Activated CD4-positive, CD25-positive, alpha-beta regulatory T cell treated with anti-CD3 and anti-CD28 coated beads, Interleukin-2, amount 50 U/mL, for 72 hours (primary cell): ENCODE data around the gene RSPH3.
A peak's percentile ranks its signal among the peaks of the same experiment; 100 is the strongest.
"Not testable (repeated sequence)": the region's sequence is repeated elsewhere in the genome, so short reads cannot be mapped to it uniquely, and the experiment has no call there.

Experiments used
- DNase-seq: peaks from one replicate; pipeline ENCODE4 v3.0.0; 2021

The RSPH3 gene

GRCh38 chr6:158999666-159000403, at the start of gene RSPH3:
TSS of gene RSPH3 (minus strand) at chr6:159000202. CDS start at chr6:158999550, 652 bp downstream.
- DNase-seq: peak; percentile 91

GRCh38 chr6:159047891-159048685, 48.1 kb upstream of the RSPH3 start:
- no peak for DNase-seq

GRCh38 chr6:159045801-159046200, 45.8 kb upstream of the RSPH3 start:
- no peak for DNase-seq

- DNase-seq: peak; percentile 68
Measured at GRCh38 chr6:159044899-159045727, 45.1 kb upstream of the RSPH3 start, which contains the start of gene TAGAP. TSS of gene TAGAP (minus strand) at chr6:159044991. CDS start at chr6:159044146, 845 bp downstream.

GRCh38 chr6:159043947-159044346, 43.9 kb upstream of the RSPH3 start:
- no peak for DNase-seq

- no peak for DNase-seq
Measured at GRCh38 chr6:159043251-159043650, 43.2 kb upstream of the RSPH3 start.

GRCh38 chr6:159042826-159043181, 42.8 kb upstream of the RSPH3 start:
- DNase-seq: no peak

GRCh38 chr6:159042003-159042825, 42.2 kb upstream of the RSPH3 start:
- peak; percentile 58 for DNase-seq

- DNase-seq: no peak
Measured at GRCh38 chr6:159041181-159041580, 41.2 kb upstream of the RSPH3 start.

GRCh38 chr6:159039885-159040258, 39.9 kb upstream of the RSPH3 start:
- no peak for DNase-seq

GRCh38 chr6:159038914-159039884, 39.2 kb upstream of the RSPH3 start:
- no peak for DNase-seq

GRCh38 chr6:159038318-159038717, 38.3 kb upstream of the RSPH3 start:
- not testable (repeated sequence) for DNase-seq

- DNase-seq: no peak
Measured at GRCh38 chr6:159037756-159038290, 37.8 kb upstream of the RSPH3 start.

- DNase-seq: no peak
Measured at GRCh38 chr6:159036673-159037072, 36.7 kb upstream of the RSPH3 start.

GRCh38 chr6:159035891-159036290, 35.9 kb upstream of the RSPH3 start:
- no peak for DNase-seq

GRCh38 chr6:159033160-159034049, 33.4 kb upstream of the RSPH3 start:
- DNase-seq: no peak

- no peak for DNase-seq
Measured at GRCh38 chr6:159031846-159032245, 31.8 kb upstream of the RSPH3 start.

GRCh38 chr6:159030168-159030567, 30.2 kb upstream of the RSPH3 start:
- no peak for DNase-seq

GRCh38 chr6:159025224-159025623, 25.2 kb upstream of the RSPH3 start:
- not testable (repeated sequence) for DNase-seq

- no peak for DNase-seq
Measured at GRCh38 chr6:159023893-159024292, 23.9 kb upstream of the RSPH3 start.
